Activated naive CD4-positive, alpha-beta T cell treated with anti-CD3 and anti-CD28 coated beads for 36 hours (primary cell): Measurements from ENCODE around the gene RPL39L. TPM values are rescaled to one million over a fixed set of nuclear protein-coding genes. Genes with fewer than 3 reads are reported as not detected.

Experiments
- CTCF ChIA-PET: fragments of 350-600 bp; sonication (Branson Sonifier 250); formaldehyde crosslinking; loops from one replicate; lab custom pipeline; 2021; ENCODE audit warnings: antibody characterized with exemption; lab: Charles Lee
- DNase-seq: peaks from one replicate; pipeline ENCODE4 v3.0.0-alpha.2; 2020
- H3K27ac Mint-ChIP-seq: one replicate; pipeline ENCODE4 v1.8.0; 2021; ENCODE audit warnings: mild to moderate bottlenecking, mixed read lengths
- H3K27me3 Mint-ChIP-seq: one replicate; pipeline ENCODE4 v1.8.0; 2021; ENCODE audit warnings: low read depth, mixed read lengths
- H3K36me3 Mint-ChIP-seq: one replicate; pipeline ENCODE4 v1.8.0; 2021; ENCODE audit warnings: low read depth, mixed read lengths
- H3K4me1 Mint-ChIP-seq: one replicate; pipeline ENCODE4 v1.8.0; 2021; ENCODE audit warnings: low read depth, mixed read lengths
- H3K4me3 Mint-ChIP-seq: one replicate; pipeline ENCODE4 v1.8.0; 2021; ENCODE audit warnings: mild to moderate bottlenecking, moderate library complexity, mixed read lengths
- H3K9me3 Mint-ChIP-seq: one replicate; pipeline ENCODE4 v1.8.0; 2021; ENCODE audit warnings: mixed read lengths
- intact Hi-C: fragments of 100-400 bp; cut with micrococcal nuclease; formaldehyde crosslinking; loops from one replicate; pipeline ENCODE4 v1.15.1; 2023
- total RNA-seq, 2 experiments: library from RNA; stranded (reverse); gene quantifications; one replicate each; pipeline ENCODE4 v1.2.3, GENCODE V29; 2021

Gene RPL39L
- total RNA-seq, 2 experiments from 2014 or later = 19.2 to 20.9 TPM

DNA sequence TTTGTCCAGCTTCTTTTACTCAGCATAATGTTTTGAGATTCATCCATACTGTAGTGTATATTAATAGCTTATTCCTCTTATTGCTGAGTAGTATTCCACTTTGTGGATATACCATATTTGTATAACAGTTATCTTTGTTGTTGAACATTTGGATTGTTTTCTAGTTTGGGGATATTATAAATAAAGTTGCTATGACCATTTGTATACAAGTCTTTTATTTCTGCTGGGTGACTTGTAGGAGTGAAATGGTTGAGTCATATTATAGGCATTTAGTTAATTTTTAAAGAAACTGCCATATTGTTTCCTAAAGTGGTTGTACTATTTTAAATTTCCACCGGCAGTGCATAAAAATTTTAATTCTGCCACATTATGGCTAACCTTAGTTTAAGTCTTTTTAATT is 53.4 kb downstream of the RPL39L start:
- Mint-ChIP-seq H3K4me3 (no peak overlapping the region), H3K9me3 (peaks cover 21% of the 10 kb centered on the region), H3K27ac (no peak overlapping the region), H3K4me1 (peaks cover 11% of the 10 kb centered on the region), H3K36me3 (peaks cover 5% of the 10 kb centered on the region), H3K27me3 (no peaks in the 10 kb centered on the region)
- DNase-seq = no peak
- intact Hi-C loops = no loop called here
- CTCF ChIA-PET = no interaction called here

DNA sequence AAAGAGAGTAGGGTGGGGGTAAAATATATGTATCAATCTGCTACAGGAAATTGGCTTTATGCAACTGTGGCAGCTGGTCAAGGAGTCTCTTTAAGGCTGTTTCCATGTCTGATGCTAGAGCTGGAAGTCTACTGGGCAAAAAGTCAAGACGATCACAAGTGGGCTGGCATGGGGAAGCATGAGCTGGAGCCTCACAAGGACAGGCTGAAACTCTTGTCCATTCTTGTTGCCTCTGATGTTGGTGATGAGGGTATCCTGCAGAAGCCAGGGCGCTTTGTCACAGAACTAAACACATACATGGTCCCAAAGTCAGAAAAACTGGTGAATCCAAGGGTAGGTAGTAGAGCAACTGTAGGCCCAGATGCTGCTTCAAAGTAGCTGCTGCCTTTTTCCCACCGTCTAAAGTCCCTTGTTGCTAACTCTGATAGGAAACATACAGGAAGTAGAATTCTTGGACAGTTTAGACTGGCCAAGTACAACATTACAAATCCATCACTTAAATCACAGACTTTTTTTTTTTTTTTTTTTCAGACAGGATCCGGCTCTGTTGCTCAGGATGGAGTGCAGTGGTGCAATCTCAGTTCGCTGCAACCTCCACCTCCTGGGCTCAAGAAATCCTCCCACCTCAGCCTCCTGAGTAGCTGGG is 54.2 kb downstream of the RPL39L start:
- no peaks in the 10 kb centered on the region for H3K27me3 Mint-ChIP-seq
- H3K4me1 Mint-ChIP-seq = peaks cover 11% of the 10 kb centered on the region
- H3K4me3 Mint-ChIP-seq = no peak overlapping the region
- H3K36me3 Mint-ChIP-seq = peaks cover 5% of the 10 kb centered on the region
- CTCF ChIA-PET = interaction anchor here (0.5 to 1.1 kb wide), 3 partner anchors 12 to 236 kb away, joined by 3 to 6 read pairs (median 3); no protein-coding TSS in a partner anchor
- H3K27ac Mint-ChIP-seq = no peak overlapping the region
- DNase-seq = no peak
- peaks cover 21% of the 10 kb centered on the region for H3K9me3 Mint-ChIP-seq
- intact Hi-C loops = no loop called here

DNA sequence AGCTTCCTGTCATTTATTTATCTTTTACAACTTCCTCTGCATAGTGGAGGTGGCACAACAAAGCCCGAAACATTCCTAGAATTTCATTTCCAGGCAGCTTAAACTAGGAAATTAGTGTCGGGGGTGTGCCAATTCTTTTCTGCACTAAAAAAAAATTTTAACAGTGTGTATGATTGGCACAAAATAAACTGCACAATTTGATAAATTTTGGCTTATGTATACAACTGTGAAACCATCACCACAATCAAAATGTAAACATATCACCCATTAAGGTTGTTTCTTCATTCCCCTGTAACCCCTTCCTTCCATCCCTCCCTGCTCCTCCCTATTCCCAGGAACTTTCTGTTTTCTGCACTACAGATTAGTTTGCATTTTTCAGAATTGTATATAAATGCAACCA is 54.7 kb downstream of the RPL39L start:
- DNase-seq = no peak
- Mint-ChIP-seq H3K27me3 (no peaks in the 10 kb centered on the region), H3K27ac (no peak overlapping the region), H3K4me3 (no peak overlapping the region), H3K4me1 (peaks cover 11% of the 10 kb centered on the region), H3K36me3 (peaks cover 5% of the 10 kb centered on the region), H3K9me3 (peaks cover 19% of the 10 kb centered on the region)
- intact Hi-C loops = no loop called here
- CTCF ChIA-PET = interaction anchor here (1.0 to 1.1 kb wide), 2 partner anchors 80 to 235 kb away, joined by 3 read pairs; no protein-coding TSS in a partner anchor

DNA sequence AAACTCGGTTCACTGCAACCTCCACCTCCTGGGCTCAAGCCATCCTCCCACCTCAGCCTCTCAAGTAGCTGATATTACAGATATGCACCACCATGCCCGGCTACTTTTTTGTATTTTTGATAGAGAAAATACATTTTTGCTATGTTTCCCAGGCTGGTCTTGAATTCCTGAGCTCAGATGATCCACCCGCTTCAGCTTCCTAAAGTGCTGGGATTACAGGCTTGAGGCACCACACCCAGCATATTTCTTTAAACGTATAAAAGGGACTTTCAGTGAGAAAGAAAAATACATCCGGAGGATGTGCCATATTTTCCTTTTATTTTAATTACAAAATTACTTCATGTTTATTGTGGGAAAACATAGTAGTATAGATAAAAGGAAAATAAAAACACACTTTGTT is 55.2 kb downstream of the RPL39L start:
- Mint-ChIP-seq H3K36me3 (peaks cover 5% of the 10 kb centered on the region), H3K4me3 (no peak overlapping the region), H3K27ac (no peak overlapping the region), H3K4me1 (peaks cover 11% of the 10 kb centered on the region), H3K27me3 (no peaks in the 10 kb centered on the region), H3K9me3 (peaks cover 19% of the 10 kb centered on the region)
- no peak for DNase-seq
- intact Hi-C loops = no loop called here
- CTCF ChIA-PET = interaction anchor here (1.0 kb wide), 1 partner anchor 80 kb away, joined by 3 read pairs; no protein-coding TSS in a partner anchor

DNA sequence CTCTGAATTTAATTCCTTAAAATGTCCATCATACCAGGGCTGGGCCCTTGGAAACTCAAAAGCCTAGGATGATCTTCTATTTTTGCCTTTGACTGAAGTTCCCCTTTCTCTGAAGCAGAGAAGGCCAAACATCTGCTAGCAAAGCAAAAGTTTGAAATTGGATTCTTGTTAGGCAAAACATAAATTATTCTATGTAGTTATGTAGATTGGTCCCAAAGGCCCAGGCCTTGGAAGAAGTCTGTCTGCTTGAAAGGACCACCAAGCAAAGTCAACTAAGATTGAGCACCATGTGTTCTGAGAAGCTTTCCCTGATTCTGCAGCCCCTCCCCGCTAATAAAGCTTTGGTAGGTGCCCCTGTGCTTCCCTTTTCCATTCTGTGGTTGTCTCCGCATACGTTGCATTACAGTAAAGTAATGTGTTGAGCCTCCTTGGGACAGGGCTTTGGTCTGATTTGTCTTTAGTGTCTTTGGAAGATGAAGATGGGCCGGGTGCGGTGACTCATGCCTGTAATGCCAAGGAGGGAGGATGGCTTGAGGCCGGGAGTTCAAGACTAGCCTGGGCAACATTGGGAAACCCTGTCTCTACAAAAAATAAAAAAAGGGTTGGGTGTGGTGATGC is 56.4 kb downstream of the RPL39L start:
- Mint-ChIP-seq H3K36me3 (peaks cover 7% of the 10 kb centered on the region), H3K27ac (no peak overlapping the region), H3K4me1 (peaks cover 11% of the 10 kb centered on the region), H3K4me3 (no peak overlapping the region), H3K9me3 (peaks cover 11% of the 10 kb centered on the region), H3K27me3 (no peaks in the 10 kb centered on the region)
- intact Hi-C loops = no loop called here
- DNase-seq = no peak
- CTCF ChIA-PET = interaction anchor here (1.1 kb wide), 1 partner anchor 82 kb away, joined by 3 read pairs; no protein-coding TSS in a partner anchor

DNA sequence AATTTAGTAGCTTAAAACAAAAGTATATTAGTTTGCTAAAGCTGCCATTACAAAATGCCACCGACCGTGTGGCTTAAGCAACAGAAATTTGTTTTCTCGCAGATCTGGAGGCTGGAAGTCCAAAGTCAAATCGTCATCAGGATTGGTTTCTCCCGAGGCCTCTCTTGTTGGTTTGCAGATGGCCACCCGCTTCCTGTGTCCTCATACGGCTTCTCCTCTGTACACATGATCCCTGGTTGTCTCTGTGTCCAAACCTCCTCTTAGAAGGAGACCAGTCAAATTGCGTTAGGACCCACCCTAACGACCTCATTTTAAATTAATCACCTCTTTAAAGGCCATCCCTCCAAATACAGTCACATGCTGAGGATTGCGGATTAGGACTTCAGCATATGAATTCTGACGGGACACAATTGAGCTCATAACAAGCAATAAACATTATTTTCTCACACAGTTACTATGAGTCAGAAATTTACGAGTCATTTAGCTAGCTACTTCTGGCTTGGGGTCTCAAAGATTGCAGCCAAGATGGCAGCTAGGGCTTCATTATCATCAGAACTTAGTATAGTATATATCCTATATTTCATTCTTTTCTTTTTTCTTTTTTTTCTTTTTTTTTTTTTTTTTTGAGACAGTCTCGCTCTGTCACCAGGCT is 58.4 kb downstream of the RPL39L start:
- peaks cover 11% of the 10 kb centered on the region for H3K4me1 Mint-ChIP-seq
- no peak overlapping the region for H3K27ac Mint-ChIP-seq
- CTCF ChIA-PET = interaction anchor here (0.6 kb wide), 2 partner anchors 215 to 466 kb away, joined by 3 read pairs; no protein-coding TSS in a partner anchor
- no peak overlapping the region for H3K4me3 Mint-ChIP-seq
- no peaks in the 10 kb centered on the region for H3K27me3 Mint-ChIP-seq
- intact Hi-C loops = no loop called here
- H3K36me3 Mint-ChIP-seq = peaks cover 17% of the 10 kb centered on the region
- H3K9me3 Mint-ChIP-seq = peaks cover 1% of the 10 kb centered on the region
- DNase-seq = no peak

DNA sequence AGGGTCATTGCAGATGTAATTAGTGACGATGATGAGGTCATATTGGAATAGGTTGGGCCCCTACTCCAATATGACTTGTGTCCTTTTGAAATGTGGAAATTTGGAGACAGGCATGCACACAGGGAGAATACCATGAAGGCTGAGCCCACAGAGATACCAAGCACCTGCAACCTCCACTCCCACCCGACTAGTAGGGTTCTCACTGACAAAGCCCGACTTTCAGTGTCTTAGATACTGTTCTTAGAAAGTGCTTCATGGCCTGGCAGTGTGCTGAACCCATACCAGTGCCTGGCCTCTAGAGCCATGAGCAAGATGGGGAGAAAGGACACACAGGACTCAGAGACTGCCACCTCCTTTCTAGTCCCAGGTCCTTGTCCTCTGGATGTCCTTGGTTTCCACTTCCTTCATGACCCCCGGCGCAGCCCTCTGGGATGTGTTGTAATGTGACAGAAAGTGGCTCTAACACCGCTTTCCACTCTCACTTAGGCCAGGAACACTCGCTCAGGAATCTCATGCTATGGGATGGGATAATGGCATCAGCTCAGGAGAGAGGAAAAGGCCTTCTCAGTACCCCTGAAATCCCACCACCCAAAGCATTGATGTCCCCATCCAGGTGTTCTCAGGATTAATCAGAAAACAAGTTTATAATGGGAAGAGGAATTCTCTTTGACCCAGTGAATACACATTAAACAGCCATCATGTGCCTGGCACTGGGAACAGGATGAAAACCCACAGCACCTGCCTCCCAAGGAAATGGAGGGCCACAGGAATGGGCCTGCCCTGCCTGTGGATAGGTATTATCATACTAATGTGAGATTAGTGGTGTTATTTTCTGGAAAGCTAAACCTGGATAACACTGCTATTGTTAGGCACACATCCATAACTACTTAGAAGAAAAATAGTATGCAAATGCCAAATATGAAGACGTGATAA is 59.9 kb downstream of the RPL39L start:
- H3K9me3 Mint-ChIP-seq = no peaks in the 10 kb centered on the region
- no peak overlapping the region for H3K4me3 Mint-ChIP-seq
- CTCF ChIA-PET = no interaction called here
- intact Hi-C loops = no loop called here
- no peak for DNase-seq
- no peaks in the 10 kb centered on the region for H3K27me3 Mint-ChIP-seq
- peak overlapping the region; percentile 52 for H3K27ac Mint-ChIP-seq
- peaks cover 2% of the 10 kb centered on the region for H3K4me1 Mint-ChIP-seq
- peaks cover 19% of the 10 kb centered on the region for H3K36me3 Mint-ChIP-seq

DNA sequence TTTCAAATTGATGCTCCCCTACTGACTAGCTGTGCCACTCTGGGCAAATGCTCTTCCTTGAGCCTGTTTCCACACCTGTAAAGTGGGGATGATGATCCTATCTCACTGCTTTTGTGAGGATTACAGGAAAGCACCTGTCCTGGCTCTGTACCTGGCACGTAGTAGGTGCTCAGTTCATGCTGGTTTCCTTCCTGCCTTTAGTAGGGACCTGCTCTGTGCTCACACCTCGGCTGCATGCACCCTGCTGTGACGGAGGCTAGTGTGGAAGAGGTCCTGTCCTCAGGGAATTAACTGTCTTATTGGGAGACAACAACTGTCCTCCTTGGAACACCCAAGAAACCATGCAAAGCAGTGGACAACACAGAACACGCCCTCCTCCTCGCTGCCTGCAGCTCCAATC is 61.8 kb downstream of the RPL39L start:
- H3K36me3 Mint-ChIP-seq = peaks cover 25% of the 10 kb centered on the region
- CTCF ChIA-PET = no interaction called here
- H3K9me3 Mint-ChIP-seq = no peaks in the 10 kb centered on the region
- H3K4me1 Mint-ChIP-seq = no peaks in the 10 kb centered on the region
- no peaks in the 10 kb centered on the region for H3K27me3 Mint-ChIP-seq
- intact Hi-C loops = no loop called here
- H3K4me3 Mint-ChIP-seq = no peak overlapping the region
- peak overlapping the region; percentile 17 for H3K27ac Mint-ChIP-seq
- no peak for DNase-seq

DNA sequence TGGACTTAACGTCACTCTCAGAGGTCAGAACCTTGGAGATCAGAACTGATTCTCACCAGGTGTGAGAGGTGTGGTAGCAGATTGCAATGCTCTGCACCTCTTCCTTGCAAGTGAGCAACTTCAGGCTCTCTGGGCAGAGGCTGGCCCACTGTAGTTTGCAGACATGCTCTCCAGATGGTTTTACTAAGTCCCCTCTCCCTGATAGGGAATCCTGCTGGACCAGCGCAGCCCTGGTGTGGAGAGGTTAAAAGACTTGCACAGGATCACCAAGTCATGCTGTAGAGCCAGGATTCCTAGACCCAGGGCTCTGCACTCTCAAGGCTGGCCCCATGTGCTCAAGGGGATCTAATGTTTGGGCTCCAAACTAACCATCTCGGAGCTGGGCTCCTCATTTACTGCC is 62.2 kb downstream of the RPL39L start:
- Mint-ChIP-seq H3K36me3 (peaks cover 25% of the 10 kb centered on the region), H3K4me1 (no peaks in the 10 kb centered on the region), H3K9me3 (no peaks in the 10 kb centered on the region), H3K27me3 (no peaks in the 10 kb centered on the region), H3K27ac (peak overlapping the region; percentile 46), H3K4me3 (no peak overlapping the region)
- CTCF ChIA-PET = no interaction called here
- intact Hi-C loops = no loop called here
- no peak for DNase-seq

DNA sequence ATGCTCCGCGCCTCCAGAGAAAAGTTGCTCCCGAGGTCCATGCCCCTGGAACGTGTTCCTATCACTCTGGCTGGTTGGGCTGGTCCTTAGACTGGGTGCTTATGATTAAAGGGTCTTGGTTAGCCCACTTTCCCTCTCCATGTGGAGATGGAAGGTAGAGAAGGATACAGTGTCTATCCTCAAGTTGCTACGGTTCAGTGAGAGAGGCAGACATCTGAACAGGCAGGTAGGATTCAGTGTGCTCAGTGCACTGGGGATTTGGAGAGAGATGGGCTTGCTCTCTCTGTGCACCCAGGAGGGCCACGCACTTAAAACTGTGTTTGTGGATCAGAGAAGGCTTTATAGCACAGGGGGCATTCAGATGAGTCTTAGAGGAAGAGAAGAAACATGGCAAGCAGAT is 63.0 kb downstream of the RPL39L start:
- intact Hi-C loops = no loop called here
- Mint-ChIP-seq H3K9me3 (no peaks in the 10 kb centered on the region), H3K4me3 (no peak overlapping the region), H3K36me3 (peaks cover 26% of the 10 kb centered on the region), H3K27ac (no peak overlapping the region), H3K27me3 (no peaks in the 10 kb centered on the region), H3K4me1 (peaks cover under 1% of the 10 kb centered on the region)
- CTCF ChIA-PET = no interaction called here
- DNase-seq = no peak

DNA sequence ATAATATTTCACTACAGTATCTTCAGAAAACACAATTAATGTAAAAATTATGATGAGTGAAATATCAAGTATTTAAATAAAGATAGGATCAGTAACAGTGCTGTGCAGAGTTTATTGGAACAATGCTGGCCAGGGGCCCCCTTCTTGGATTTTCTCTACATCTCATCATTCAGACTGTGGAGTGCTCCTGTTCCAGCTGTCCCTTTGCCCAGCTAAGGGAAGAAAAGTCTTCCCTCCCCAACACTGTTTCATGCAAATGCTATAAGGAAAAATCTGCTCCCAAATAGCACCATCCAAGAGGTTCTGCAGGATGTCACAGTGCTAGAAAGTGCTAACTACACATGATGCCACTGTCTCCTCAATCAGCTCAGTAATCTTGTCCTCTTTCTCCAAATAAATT is 64.5 kb downstream of the RPL39L start:
- Mint-ChIP-seq H3K9me3 (no peaks in the 10 kb centered on the region), H3K4me1 (peaks cover 8% of the 10 kb centered on the region), H3K27ac (peak overlapping the region; percentile 10), H3K4me3 (no peak overlapping the region), H3K36me3 (peaks cover 38% of the 10 kb centered on the region), H3K27me3 (no peaks in the 10 kb centered on the region)
- intact Hi-C loops = no loop called here
- CTCF ChIA-PET = no interaction called here
- no peak for DNase-seq
